22Rv1 (cell line): ENCODE results near the gene FAM114A2.

Experiments
- H3K27ac ChIP-seq: fragments of 450-650 bp; 2 replicates; pipeline ENCODE4 v1.5.1; 2017
- ZFX ChIP-seq: fragments of 450-650 bp; IDR thresholded peaks from 2 replicates; pipeline ENCODE4 v1.6.1; 2017; ENCODE audit warnings: antibody characterized with exemption, borderline replicate concordance
- TF ChIP-seq, protein P1 (sequence below): fragments of 450-650 bp; IDR thresholded peaks from 2 replicates; pipeline ENCODE4 v1.5.1; 2017; ENCODE audit warnings: mild to moderate bottlenecking

Gene FAM114A2

GRCh38 chr5:154047324-154047723 is 8.6 kb upstream of the FAM114A2 start:
- no peak for TF ChIP-seq ZFX
- TF ChIP-seq, protein P1, sequence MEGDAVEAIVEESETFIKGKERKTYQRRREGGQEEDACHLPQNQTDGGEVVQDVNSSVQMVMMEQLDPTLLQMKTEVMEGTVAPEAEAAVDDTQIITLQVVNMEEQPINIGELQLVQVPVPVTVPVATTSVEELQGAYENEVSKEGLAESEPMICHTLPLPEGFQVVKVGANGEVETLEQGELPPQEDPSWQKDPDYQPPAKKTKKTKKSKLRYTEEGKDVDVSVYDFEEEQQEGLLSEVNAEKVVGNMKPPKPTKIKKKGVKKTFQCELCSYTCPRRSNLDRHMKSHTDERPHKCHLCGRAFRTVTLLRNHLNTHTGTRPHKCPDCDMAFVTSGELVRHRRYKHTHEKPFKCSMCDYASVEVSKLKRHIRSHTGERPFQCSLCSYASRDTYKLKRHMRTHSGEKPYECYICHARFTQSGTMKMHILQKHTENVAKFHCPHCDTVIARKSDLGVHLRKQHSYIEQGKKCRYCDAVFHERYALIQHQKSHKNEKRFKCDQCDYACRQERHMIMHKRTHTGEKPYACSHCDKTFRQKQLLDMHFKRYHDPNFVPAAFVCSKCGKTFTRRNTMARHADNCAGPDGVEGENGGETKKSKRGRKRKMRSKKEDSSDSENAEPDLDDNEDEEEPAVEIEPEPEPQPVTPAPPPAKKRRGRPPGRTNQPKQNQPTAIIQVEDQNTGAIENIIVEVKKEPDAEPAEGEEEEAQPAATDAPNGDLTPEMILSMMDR = no peak
- no peak overlapping the region for H3K27ac ChIP-seq

DNA sequence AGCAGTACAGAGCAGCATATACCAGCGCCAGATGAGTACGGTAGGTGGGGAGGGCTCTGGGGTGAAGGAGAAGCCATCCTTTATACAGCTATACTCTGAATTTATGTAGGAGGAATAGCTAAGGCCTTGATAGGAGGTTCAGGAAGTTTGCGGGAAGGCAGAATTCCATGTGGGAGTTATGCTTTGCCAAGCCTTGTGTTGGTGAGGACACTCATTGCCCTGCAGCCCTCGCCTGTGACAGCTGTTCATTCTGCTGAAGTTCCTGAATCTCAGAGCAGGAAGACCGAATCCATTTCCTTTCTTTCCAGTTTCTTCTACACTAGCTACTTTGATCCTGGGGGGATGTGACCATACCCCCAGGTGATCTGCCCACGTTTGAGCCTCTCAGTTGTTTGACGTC is 7.8 kb upstream of the FAM114A2 start:
- TF ChIP-seq ZFX = no peak
- TF ChIP-seq, protein P1 = no peak
- no peak overlapping the region for H3K27ac ChIP-seq

DNA sequence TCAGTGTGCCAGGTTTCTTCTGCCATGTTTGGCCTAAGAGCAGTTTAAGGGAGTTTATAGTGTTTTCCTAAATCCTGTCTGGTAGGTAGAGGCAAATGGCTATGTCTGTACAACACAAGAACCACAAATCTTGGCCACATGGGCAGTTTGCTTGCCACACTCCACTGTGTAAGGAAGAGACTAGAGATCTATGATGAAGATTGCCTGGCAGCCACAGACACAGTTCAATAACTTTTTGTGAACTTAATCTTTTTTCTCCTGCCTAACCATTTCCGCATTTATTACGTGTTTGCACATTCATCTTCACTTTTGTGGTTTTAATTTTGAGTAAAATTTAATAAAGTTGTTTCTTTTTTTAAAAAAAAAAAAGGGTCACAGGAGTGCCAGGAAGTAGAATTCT is 5.9 kb upstream of the FAM114A2 start:
- H3K27ac ChIP-seq = no peak overlapping the region
- TF ChIP-seq, protein P1 = no peak
- no peak for TF ChIP-seq ZFX

- TF ChIP-seq, protein P1 = no peak
- TF ChIP-seq ZFX = no peak
- H3K27ac ChIP-seq = no peak overlapping the region
These were observed 5.4 kb upstream of the FAM114A2 start for GRCh38 chr5:154044099-154044498.

- no peak overlapping the region for H3K27ac ChIP-seq
- TF ChIP-seq, protein P1 = no peak
- no peak for TF ChIP-seq ZFX
These were observed 4.1 kb upstream of the FAM114A2 start for GRCh38 chr5:154042766-154043165.

DNA sequence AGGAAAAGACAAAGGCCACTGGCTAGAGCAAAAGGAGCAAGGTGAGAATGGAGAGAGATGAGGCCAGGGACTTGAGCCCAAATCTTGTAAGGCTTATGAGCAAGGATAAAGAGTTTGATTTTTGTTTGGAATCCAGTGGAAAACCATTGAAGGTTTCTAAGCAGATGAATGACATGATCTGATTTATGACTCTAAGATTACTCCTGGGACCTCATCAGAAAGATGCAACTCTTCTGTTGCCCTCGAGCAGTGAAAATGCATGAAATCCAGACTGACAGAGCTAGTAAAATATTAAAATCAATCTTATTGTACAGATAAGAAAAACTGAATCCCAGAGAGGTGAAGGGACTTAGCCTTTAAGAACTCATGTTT is 734 bp upstream of the FAM114A2 start:
- TF ChIP-seq, protein P1 = no peak
- TF ChIP-seq ZFX = no peak
- H3K27ac ChIP-seq = peak overlapping the region; percentile 72

DNA sequence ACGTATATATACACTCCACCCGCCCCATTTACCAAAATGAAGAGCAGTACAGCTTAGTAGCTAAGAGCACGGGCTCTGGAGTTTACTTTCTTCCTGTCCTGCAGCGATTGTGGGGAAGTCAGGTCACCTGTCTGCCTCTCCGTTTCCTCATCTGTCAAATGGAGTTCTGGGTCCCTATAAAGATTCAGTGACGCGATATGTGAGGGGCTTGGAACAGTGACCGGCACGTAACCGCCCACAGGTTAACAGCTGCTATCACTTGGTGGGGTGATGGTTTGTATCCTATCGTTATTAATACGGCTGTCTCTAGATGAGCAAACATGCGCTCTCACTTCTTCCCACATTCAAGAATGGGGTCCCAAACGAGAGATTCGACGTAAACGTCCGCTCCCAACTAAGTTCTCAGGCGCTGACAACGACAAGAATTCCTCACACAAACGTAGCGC is 426 bp downstream of the FAM114A2 start:
- H3K27ac ChIP-seq = peak overlapping the region; percentile 72
- TF ChIP-seq, protein P1 = no peak
- no peak for TF ChIP-seq ZFX
